Germinal center (tissue), 1 donor: ENCODE results near the gene SERINC3.
"Not testable (repeated sequence)": the region's sequence is repeated elsewhere in the genome, so short reads cannot be mapped to it uniquely, and the experiment has no call there.

Experiments
- DNase-seq: peaks from one replicate; pipeline ENCODE4 v3.0.0; 2012; ENCODE audit warnings: mixed read lengths, low spot score

Gene SERINC3

DNA sequence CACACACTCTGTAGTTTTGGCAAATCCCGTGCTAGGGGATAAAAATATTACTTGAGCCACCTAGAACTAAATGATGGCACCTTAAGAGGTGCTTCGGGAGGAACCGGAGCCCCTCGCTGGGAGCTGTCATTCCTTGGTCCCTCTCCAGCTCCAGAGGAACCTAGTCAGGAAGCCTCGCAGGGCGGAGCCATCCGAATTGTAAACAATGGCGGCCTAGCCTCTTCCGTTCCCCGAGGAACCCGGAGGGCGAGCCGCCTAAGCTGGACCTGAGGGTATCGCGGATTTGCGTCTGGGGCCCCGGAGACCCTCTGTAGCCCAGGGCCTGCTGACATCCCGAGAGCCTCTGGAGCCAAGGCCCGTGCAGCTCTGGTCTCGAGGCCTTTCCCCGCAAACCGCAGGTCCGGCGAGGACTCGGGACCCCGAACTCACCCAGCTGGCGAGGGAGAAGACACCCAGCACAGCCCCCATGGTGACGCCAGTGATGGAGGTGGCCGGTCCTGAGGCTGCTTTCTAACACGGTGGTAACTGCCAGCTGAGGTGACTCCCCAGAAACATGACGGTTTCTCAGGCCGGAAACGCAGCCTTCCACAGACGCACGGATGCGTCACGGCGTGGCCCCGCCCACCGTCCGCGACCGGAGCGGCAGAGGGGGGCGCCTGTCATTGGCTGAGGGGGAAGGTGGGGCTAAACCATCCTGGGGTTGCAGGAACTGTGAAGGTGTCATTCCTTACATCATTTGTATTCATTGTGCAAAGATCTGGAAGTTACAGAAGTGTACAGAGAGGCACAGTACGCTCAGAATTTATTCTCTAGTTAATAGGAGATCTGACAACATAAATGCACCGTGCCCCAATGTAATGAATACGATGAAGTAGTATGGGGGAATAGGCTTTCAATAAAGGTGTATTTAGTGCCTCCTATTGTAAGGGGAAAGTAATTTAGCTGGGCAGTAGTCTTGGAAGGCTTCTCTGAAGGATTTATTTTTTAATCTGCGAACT lies at the start of gene SERINC3:
Gene SERINC3, minus strand, starts transcription at position 587 of the 998 bp plus-strand sequence. Its CDS starts 119 bp downstream, at position 468.
- peak; percentile 97 for DNase-seq

DNA sequence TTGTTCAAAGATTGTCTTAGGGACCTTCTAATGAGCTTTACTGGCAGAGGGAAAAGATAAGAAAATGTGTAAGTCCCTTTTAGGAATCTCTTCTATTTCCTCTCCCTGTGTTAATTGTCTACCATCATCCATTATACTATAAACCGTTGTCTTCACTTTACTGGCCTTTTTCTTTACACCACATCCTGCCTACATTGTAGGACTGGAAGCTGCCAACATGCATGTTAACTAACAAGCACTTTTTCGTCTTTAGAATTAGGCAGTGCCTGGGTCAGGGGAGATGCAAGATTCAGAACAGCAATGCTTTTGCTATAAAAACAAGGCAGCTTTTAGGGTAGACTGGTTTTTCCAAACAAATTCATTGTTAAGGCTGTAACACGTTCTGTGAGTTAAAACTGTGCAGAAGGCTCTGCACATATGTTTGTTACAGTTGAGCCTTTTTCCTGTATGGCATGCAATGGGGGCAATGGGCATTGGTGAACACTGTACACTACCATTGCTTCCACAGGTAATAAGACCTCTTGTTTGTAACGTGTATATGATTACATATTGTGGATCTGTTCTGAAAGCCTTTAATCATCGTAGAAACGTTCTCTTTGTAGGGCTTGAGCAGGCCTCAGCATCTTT lies 49.6 kb upstream of the SERINC3 start:
- DNase-seq = no peak

DNA sequence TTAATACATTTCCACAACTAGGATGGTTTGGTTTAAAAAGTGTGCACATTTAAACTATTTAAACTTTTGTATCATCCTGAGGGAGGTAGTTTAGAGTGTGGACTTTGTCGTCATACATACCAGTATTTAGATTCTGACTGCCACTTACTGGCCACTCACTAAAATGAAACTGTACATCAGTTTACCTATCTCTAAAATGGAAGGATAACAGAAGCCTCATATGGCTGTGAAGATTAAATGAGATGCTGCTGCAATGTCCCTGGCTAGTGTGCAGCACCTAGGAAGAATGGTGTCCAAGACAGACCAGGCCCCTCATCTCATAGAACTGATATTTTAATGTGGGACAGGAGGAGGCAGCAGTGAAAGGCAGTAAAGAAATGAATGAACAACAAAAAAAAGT lies 48.5 kb upstream of the SERINC3 start:
- no peak for DNase-seq

DNA sequence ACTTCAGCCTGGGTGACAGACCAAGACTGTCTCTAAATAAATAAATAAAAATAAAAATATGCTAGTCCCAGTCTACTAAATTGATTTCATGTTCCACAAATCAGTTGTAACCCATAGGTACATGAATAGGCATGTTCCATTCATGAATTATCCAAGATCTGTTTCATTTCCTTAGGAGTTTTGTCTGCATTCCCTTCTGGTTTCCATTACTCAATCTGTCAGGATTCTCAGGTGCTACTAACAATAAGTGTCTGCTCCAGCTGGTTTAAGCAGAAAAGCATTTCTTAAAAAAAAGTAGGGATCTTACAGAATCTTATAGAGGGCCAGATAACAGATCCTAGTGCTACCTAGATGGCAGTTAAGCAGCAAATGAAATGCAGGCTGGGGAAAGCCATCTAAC lies 44.9 kb upstream of the SERINC3 start:
- no peak for DNase-seq

DNA sequence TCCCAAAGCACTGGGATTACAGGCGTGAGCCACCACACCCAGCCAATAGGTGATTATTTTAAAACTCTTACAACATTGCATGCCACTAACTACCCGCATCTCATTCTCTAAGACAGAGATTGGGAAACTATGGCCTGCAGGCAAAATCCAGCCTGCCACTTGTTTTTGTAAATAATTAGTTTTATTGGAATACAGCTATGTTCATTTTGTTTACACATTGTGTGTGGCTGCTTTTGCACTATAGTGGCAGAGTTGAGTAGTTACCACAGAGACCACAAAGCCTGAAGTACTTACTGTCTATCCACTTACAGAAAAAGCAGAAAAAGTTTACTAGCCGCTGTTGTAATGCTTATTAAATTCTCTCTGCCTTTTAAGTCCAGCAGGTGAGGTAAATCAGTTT lies 44.1 kb upstream of the SERINC3 start:
- no peak for DNase-seq

DNA sequence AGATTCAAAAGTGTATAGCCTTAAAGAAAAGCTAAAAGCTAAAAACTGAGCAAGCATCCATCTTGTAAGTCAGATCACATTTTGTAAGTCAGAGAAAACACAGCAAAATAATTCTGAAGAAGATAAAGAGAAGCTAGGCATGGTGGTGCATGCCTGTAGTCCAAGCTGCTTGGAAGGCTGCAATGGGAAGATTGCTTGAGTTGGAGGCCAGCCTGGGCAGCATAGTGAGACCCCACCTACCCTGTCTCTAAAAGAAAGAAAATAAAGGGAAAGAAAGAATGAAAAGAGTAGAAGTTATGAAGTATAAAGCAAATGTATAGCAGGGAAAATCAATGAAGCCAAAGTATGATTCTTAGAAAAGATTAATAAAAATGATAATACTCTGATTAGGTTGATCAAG lies 40.0 kb upstream of the SERINC3 start:
- DNase-seq = no peak

DNA sequence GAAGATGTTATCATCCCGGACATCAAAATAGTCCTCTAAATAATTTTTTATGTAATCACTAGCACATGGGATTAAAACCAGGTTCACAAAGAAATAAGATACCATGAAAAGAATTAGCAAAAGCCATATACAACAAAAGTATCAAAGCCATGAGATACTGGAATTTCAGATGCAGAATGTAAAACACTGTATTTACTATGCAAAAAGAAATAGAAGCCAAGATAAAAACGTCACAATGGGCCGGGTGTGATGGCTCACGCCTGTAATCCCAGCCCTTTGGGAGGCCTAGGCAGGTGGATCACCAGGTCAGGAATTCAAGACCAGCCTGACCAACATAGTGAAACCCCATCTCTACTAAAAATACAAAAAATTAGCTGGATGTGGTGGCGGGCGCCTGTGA lies 38.9 kb upstream of the SERINC3 start:
- DNase-seq = not testable (repeated sequence)

DNA sequence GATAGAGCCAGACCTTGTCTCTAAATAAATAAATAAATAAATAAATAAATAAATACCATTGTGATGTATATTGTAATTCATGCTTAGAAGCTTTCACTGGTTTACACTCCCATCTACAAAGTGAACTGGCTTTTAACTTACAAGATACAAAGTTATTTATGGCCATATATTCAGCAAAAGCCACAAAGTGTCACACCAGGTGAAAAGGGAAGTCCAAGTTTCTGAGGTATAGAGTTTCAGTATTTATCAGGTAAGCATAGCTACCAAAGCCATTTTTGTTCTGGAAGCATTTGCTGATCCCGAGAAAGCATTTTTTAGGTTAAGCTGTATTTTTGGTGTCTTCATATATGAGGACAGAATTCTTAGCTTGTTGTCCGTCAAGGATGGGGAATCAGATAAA lies 38.4 kb upstream of the SERINC3 start:
- DNase-seq = peak; percentile 26

DNA sequence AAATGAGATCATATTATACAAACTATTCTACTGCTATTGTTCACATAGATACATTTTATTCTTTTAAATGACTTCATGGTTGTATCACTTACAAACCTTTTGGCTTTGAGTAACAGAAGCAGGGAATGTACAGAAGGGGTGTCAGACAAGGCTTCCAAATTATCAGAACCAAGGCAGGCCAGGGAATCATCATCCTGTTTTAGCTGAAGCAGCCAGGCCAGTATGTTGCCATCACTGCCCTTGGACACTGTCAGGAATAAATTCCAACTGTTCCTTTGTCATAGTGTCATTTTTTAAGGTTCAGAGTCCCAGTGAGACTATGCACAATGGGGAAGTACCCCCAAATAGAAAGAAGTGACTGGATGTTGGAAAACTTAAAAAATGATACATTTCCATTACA lies 37.4 kb upstream of the SERINC3 start:
- no peak for DNase-seq

DNA sequence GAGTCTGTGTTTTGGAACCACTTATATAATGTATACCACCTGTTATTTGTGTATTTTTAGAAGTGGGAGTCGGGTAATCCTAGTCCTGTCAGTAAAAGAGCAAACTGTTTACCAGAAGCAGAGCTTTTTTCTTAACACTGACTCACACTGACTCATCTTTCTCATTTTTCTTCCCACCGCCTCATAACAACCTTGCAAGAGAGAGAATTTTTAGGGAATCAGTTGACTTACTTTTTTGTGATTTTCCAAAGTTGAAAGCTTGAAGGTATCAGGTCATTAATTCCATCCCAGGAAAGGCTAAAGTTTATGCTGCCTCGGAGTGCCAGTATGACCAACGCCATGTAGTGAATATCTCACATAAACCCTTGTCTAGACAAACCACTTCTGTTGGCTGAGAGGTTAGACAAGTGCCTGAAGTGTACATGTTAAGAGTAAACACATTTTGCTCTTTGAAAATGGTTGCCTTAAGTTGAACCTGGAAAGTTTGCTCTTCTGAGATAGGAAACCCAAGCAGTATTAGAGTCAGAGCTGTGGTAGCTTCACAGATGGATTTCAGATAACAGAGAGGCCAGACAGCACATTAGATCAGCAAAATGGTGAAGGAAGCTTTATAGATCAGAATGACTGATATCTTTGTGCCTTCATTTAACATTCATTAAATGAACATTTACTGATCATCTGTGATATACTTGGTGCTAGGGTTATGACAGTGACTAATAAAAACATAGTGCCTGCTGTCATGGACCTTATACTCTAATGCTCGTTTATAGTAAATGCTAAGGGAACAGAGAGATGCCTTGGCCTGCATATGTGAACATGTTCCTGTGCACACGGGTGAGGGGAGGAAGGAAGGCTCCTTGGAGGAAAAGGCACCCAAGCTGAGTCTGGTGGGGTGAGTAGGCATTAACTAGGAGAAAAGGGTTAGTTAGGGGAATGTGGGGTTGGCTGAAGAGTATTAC lies 31.4 kb upstream of the SERINC3 start:
- no peak for DNase-seq

DNA sequence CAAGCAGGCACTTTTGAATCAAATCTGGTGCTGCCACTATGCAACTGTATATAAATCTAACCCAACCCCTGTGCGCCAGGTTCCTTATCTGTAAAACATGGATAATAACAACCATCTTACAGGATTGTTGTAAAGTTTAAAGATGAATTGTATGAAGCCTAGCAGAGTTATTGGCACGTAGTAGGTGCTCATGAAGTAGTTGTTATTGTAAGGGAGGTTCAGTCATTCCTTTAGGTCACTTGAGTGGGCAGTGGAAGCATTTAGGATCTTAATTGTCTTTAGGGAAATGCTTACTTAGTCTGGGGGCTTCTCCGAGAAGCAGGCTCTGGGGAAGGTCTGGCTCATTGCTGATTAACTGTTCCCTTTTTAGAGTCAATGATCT lies 30.7 kb upstream of the SERINC3 start:
- no peak for DNase-seq

DNA sequence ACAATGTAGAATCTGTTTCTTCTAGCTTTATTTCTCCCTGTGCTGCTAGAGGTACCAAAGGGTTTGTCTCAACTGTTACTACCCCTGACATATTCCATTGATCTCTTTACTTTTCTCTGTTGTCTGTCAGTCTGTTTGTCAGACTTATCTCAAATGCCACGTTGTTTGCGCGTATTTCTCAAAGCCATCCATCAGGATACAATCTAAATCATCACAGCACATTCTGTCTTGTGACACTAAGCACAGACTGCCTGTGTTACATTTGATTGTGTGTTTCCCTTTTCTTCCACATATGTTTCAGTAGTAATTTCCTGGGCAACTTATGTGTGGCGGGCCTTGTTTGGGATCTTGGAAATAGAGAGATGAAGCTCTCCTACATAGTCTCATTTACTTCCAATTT lies 30.2 kb upstream of the SERINC3 start:
- DNase-seq = no peak

DNA sequence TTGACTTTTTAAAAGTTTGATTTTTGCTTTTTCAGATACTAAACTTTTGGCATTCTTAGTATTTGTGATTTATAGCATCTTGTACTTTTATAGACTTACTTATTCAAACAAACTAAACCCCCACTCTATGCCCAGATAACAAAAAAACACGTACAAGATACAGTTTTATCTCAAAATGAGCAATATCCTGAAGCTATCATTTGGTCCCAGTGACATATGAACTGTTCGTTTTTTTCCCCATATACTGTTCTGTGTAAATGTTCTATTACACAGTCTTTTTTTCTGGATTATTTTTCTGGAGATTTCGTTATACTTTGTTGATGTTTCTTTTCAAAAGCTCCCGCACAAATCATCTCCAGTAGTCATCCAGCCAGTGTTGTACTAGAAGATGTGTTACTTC lies 27.3 kb upstream of the SERINC3 start:
- no peak for DNase-seq

DNA sequence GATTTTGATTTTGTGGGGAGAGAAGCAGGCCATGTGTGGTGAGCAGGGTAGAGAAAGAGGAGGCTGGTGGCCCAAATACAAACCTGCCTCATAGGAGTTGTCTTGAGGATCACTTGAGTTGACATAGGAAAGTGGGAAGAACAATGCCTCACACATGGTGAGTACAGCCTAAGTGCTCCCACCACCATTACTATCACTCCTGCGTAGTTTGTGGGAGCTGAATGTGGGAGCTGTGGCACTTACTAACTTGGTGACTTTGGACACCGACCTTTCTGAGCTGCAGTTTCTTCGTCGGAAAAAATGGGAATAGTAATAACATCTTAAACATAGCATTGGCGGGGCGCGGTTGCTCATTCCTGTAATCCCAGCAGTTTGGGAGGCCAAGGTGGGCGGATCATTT lies 25.5 kb upstream of the SERINC3 start:
- DNase-seq = no peak

DNA sequence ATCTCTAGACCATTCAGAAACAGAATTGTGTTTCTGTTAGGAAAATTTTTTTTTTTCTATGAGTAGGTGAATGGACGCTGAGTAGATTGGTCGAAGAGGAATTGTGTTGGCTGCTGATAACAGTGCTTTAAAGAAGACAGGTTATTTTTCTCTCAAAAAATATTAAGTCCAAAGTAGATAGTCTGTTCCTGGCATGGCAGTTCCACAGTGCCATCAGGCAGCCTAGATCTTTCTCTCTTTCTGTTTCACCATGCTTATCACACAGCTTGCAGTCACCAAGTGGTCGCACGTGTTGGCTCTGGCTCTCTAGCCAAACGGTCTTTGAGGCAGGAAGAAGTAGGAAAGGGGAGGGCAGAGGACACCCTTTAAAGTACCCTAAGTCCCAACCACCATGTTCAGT lies 22.4 kb upstream of the SERINC3 start:
- DNase-seq = no peak

DNA sequence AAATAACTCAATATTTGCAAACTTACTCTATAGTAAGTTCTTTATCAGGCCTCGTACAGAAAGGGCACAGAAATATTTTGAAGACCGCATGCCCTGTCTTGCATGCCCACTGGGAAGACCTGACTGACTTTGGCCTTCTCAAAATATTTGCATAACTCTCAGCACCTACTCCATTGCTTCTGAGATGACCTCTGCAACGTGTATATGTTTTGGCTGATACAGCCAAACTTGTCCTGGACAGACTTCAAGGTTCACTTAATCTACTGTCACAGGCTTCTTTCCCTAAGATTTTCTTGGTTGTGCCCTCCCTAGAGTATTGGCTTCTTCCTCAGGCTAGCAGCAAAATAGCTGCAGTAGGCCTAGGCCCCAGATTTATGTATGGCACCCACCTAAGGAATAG lies 21.5 kb upstream of the SERINC3 start:
- DNase-seq = no peak

DNA sequence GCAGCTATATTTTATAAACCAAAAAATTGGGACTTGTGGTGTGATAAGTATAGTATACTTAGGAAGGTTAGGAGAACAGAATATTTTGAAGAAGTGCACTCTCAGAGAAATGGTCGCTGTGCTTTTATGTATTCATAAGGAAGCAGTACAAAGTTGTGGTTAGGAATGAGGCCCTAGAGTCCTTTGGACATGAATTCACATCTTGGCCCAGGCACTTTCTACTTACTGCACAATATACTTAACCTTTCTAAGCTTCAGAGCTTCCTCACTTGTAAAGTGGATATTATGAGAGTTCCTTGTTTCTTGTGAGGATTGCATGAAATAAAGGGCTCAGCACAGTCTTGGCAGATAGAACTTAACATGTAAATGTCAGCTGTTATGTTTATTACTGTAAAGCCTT lies 21.0 kb upstream of the SERINC3 start:
- DNase-seq = no peak

DNA sequence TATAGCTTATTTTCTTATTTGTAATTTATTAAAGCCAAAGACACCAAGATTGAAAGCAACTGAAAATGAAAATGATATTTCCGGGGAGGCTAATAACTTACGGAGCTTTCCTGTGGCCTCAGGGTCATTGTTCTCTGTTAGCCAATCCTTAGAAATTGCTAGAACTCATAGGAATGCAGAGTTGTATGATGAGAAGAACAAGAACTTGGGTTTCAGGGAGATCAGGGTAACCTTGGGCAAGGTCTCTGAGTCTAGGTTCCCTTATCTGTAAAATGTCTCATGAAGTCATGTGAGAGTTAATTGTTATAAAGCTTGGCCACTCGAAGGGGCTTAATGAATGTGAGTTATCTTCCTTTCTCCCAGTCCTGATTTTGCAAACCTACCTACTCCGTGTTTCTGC lies 20.1 kb upstream of the SERINC3 start:
- DNase-seq = no peak

DNA sequence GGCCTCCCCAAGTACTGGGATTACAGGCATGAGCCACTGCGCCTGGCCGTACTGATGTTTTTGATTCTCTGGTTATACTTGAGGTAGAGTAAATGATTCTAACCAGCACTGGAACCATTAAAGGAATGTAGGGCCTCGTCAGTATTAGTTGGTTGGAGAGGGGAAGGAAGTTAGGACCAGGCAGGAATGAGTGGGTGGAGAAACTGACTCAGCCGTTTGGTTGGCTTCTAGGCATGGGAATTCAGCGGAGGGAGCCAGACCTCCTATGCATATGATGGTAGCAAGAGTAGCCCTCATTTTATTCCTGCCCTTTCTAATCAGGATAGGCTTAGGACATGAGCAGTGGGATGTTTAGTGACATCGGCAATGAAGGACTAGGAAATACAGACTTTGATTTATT lies 19.0 kb upstream of the SERINC3 start:
- no peak for DNase-seq

DNA sequence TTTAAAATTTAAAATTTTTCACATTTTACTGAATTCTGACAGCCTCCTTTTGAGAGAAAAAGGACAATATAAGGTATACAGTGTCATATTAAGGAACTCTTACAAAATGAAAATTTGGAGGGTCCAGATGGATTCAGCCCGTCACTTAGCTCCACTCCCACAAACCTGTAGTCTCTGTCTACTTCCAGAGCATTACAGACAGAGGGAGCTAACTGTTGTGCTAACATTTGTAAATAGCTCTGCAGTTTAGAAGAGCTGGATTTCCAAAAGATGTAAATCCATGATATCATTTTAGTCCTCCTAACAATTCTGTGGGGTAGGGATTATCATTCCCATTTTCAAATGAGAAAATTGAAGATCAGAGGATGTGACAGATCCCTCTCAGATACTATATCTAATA lies 16.1 kb upstream of the SERINC3 start:
- no peak for DNase-seq

DNA sequence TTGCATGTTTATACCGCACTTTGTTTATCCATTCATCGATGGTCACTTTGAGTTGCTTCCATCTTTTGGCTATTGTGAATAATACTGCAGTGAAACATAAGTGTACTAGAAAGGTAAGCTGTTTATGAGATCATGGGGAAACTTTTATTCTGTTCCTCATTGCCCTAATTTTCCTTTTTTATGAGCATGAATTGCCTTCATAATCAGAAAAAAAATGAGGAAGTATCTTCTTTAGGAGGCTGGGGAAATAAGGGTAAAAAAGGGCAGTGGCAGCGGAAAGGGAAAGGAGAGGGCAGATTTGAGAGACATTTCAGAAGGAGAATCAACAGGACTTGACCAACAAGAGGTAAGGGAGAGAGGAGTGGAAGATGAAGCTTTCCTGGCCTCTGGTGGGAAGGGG lies 14.3 kb upstream of the SERINC3 start:
- DNase-seq = no peak

DNA sequence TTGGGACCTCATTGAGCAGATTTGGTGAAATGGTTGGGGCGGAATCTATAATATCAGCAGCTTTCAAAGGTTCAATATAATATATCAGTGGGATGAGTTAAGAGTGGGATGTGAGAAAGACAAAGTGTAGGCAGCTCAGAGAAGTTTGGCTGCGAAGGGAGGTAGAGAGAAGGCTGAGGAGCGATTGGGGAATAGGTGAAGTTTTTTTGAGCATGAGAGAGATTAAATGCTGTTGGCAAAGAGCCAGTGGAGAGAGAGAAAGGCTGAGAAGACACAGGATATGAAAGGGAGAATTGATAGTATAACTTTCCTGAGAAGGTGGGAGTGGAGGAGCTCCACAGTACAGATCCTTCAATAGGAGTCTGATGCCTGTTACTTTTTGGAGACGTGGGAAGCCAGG lies 12.1 kb upstream of the SERINC3 start:
- no peak for DNase-seq

DNA sequence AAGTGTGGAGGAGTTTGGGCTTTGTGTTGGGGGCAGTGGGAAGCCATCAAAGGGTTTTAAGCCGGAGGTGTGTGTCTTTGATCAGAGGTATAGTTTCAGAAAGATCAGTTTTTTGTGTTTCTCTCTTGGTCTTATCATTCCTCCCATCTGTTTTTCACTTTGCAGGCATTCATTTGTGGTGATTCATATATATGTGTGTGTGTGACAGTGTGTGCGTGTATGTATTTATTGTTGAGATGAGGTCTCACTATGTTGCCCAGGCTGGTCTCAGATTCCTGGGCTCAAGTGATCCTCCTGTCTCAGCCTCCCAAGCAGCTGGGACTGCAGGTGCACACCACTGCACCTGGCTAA lies 11.1 kb upstream of the SERINC3 start:
- no peak for DNase-seq
